GM12878 (cell line): Measurements from ENCODE around the gene BFSP2. TPM values are rescaled to one million over a fixed set of nuclear protein-coding genes. Genes with fewer than 3 reads are reported as not detected.

ENCODE experiments used
- ATAC-seq: fragments of 200-7000 bp; cut with Tn5 transposase; 3 replicates; pipeline ENCODE4 v1.9.1; 2020; ENCODE audit warnings: mild to moderate bottlenecking, moderate library complexity
- BruUV-seq: library from RNA; stranded (reverse); fragments of 400-500 nt; replicated peaks from 2 replicates; lab custom pipeline; 2021; lab: Mats Ljungman, UMichigan
- CTCF ChIA-PET: fragments of 300-600 bp; sonication (Branson Sonifier 250); formaldehyde crosslinking; extraction: SDS; loops from one replicate; lab custom pipeline; 2021; ENCODE audit warnings: inconsistent platforms; lab: Yijun Ruan, JAX
- POLR2A ChIA-PET: fragments of 350-600 bp; formaldehyde crosslinking; extraction: SDS; loops from one replicate; lab custom pipeline; 2021; ENCODE audit warnings: inconsistent platforms; lab: Charles Lee
- RAD21 ChIA-PET: fragments of 300-600 bp; sonication (Branson Sonifier 250); formaldehyde crosslinking; loops from one replicate; lab custom pipeline; 2023; ENCODE audit warnings: antibody characterized with exemption; ENCODE audit not compliant: unreplicated experiment; lab: Charles Lee
- SMC1A ChIA-PET: fragments of 300-600 bp; sonication (Branson Sonifier 250); formaldehyde crosslinking; loops from one replicate; lab custom pipeline; 2023; ENCODE audit not compliant: unreplicated experiment, uncharacterized antibody; lab: Charles Lee
- DNase-seq: peaks from one replicate; pipeline ENCODE4 v3.0.0-alpha.2; 2011; ENCODE audit warnings: low read depth, low spot score
- FAIRE-seq: peaks from 3 replicates; lab custom pipeline; 2011; peaks lifted over from hg19 to GRCh38; lab: Jason Lieb, UNC
- H2AFZ ChIP-seq: 2 replicates; pipeline ENCODE4 v1.6.0; 2011; ENCODE audit warnings: low read depth, low read length, control low read depth; ENCODE audit not compliant: control insufficient read depth
- H3K27ac ChIP-seq: 2 replicates; pipeline ENCODE4 v1.5.1; 2011; ENCODE audit warnings: control low read depth; ENCODE audit not compliant: control insufficient read depth, insufficient read depth
- H3K27me3 ChIP-seq, 2 experiments: replicated peaks in 1 of 2; 2 replicates each; pipeline versions ENCODE4 v1.6.0 to v1.6.1; 2011; ENCODE audit warnings: low read length in 1 of 2; ENCODE audit not compliant: control insufficient read depth in 2 of 2, insufficient read depth in 2 of 2
- H3K36me3 ChIP-seq, 2 experiments: 2 replicates each; pipeline ENCODE4 v1.5.1; 2011; ENCODE audit warnings: low read length in 1 of 2; ENCODE audit not compliant: control insufficient read depth in 2 of 2, insufficient read depth in 2 of 2
- H3K4me1 ChIP-seq: 2 replicates; pipeline ENCODE4 v1.6.1; 2011; ENCODE audit warnings: mild to moderate bottlenecking, low read length, moderate library complexity, mixed read lengths; ENCODE audit not compliant: control insufficient read depth, insufficient read depth
- H3K4me2 ChIP-seq: 2 replicates; pipeline ENCODE4 v1.6.0; 2011; ENCODE audit warnings: control low read depth; ENCODE audit not compliant: control insufficient read depth, insufficient read depth
- H3K4me3 ChIP-seq: fragments of 200-600 bp; sonication (generic); 2 replicates; pipeline ENCODE4 v1.5.1; 2016
- H3K79me2 ChIP-seq: 2 replicates; pipeline ENCODE4 v1.6.0; 2011; ENCODE audit warnings: low read length; ENCODE audit not compliant: control insufficient read depth, insufficient read depth
- H3K9ac ChIP-seq: 2 replicates; pipeline ENCODE4 v1.8.0; 2011; ENCODE audit warnings: low read length, control low read depth, mixed read lengths; ENCODE audit not compliant: control insufficient read depth, insufficient read depth
- H3K9me3 ChIP-seq: replicated peaks from 3 replicates; pipeline ENCODE4 v1.5.1; 2011; ENCODE audit warnings: mild to moderate bottlenecking, low read length; ENCODE audit not compliant: control insufficient read depth, insufficient read depth
- H4K20me1 ChIP-seq: 2 replicates; pipeline ENCODE4 v1.6.0; 2011; ENCODE audit not compliant: control insufficient read depth, insufficient read depth
- HDGF ChIP-seq: fragments of 450-650 bp; IDR thresholded peaks from 2 replicates; pipeline ENCODE4 v1.6.1; 2016; ENCODE audit warnings: antibody characterized with exemption
- IRF4 ChIP-seq: IDR thresholded peaks from 2 replicates; pipeline ENCODE4 v1.6.1; 2011; ENCODE audit warnings: low read depth, low read length
- KDM1A ChIP-seq: fragments of 200-600 bp; sonication (generic); IDR thresholded peaks from 2 replicates; pipeline ENCODE4 v1.6.1; 2016; ENCODE audit warnings: borderline replicate concordance
- SMARCA5 ChIP-seq: fragments of 450-650 bp; IDR thresholded peaks from 2 replicates; pipeline ENCODE4 v1.6.1; 2017; ENCODE audit warnings: mild to moderate bottlenecking
- TARDBP ChIP-seq: IDR thresholded peaks from 2 replicates; pipeline ENCODE4 v1.6.1; 2016; ENCODE audit warnings: borderline replicate concordance
- WGBS: methylation state at CpG from one replicate; pipeline ENCODE4 v1.1.6; 2016; ENCODE audit warnings: low lambda C conversion rate; ENCODE audit not compliant: insufficient replicate concordance, insufficient coverage; ENCODE audit errors: missing lambda C conversion rate; 5-methylcytosine and 5-hydroxymethylcytosine counted together
- in situ Hi-C: fragments of 300-500 bp; cut with MboI; formaldehyde crosslinking; loops from 9 replicates; pipeline ENCODE4 v1.14.3; 2018; ENCODE audit warnings: mixed read lengths
- intact Hi-C: fragments of 100-400 bp; cut with micrococcal nuclease; formaldehyde crosslinking; loops from one replicate; pipeline ENCODE4 v1.14.2; 2022; ENCODE audit not compliant: unreplicated experiment
- polyA plus RNA-seq, 11 experiments: library from polyadenylated mRNA; depleted of rRNA in 4 of 11; unstranded in 6 of 11; stranded (reverse) in 5 of 11; fragments of >200 nt; fragmentation: Nextera tagmentation in 4 of 11; fragmentation: Illumina TruSeq in 1 of 11; extraction: Ambion mirVana in 4 of 11; extraction: Trizol in 1 of 11; gene quantifications; 1 replicate in 1 of 11; 2 replicates in 10 of 11; pipeline versions ENCODE4 v1.2.1 to v1.2.3, GENCODE V29; 2011 to 2016; ENCODE audit warnings: inconsistent platforms in 2 of 11, missing spikeins in 2 of 11, low read depth in 1 of 11
- total RNA-seq, 4 experiments: library from RNA; depleted of rRNA in 3 of 4; stranded (reverse); fragments of >200 nt in 3 of 4; fragmentation: Illumina TruSeq in 1 of 4; extraction: Trizol in 1 of 4; gene quantifications; 2 replicates each; pipeline versions ENCODE4 v1.2.1 to v1.2.3, GENCODE V29; 2013 to 2021

Gene BFSP2
- total and polyA plus RNA-seq, 10 of the 15 experiments (the other 5 are each of a cell fraction or from before 2014, with no cell fraction given): 1.5 to 20.4 (median 7.3) TPM

DNA sequence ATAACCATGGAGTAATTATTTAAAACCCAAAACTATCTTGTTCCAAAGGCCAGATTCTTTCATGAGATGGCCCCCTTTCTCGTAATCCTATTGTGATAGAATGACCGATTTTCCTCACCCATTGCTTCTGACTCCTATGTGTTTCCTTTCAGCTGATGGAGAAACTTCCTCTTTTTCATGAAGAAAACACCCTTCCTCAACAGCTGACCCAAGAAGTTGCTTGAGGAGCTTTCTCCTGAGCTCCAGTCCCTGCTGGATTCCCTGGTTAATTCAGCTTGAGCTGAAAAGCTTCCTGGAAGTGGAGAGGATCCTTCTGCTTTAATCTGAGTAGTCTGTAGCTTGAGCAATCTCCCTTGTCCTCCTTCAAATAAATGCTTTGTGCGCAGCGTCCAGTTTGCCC, 75.0 kb downstream of the BFSP2 start:
- peaks cover 66% of the 10 kb centered on the region for H3K4me1 ChIP-seq
- peak overlapping the region; percentile 4; the same call in 1 of the 2 replicates for H3K4me3 ChIP-seq
- peak overlapping the region; percentile 37 for H2AFZ ChIP-seq
- DNase-seq (no peak), FAIRE-seq (no peak), ATAC-seq (no peak)
- no peaks in the 10 kb centered on the region for H4K20me1 ChIP-seq
- ChIA-PET POLR2A (interaction anchor here (0.6 to 5.9 kb wide), 11 partner anchors 8 to 1096 kb away, joined by 3 to 38 read pairs (median 3); partner anchors contain the start of gene CDV3), SMC1A (interaction anchor here (0.7 to 20.9 kb wide), 16 partner anchors 9 to 103 kb away, joined by 3 to 380 read pairs (median 5); partner anchors contain the start of gene CDV3), RAD21 (interaction anchor here (0.5 to 2.1 kb wide), 14 partner anchors 8 to 382 kb away, joined by 3 to 20 read pairs (median 5); partner anchors contain the start of genes CDV3 and TOPBP1), CTCF (interaction anchor here (0.8 to 5.4 kb wide), 14 partner anchors 8 to 104 kb away, joined by 3 to 44 read pairs (median 8); partner anchors contain the start of gene CDV3)
- H3K9ac ChIP-seq: peak overlapping the region; percentile 49
- H3K36me3 ChIP-seq: no peaks in the 10 kb centered on the region; a peak in 1 of 4 replicates
- peak overlapping the region; percentile 84 for H3K4me2 ChIP-seq
- H3K9me3 ChIP-seq: no peaks in the 10 kb centered on the region
- in situ Hi-C loops (loop anchor here (25.0 kb wide), 1 partner anchor 1012 kb away; the partner anchor contains the start of genes ANAPC13 and CEP63), intact Hi-C loops (loop anchor here (1.0 to 5.0 kb wide), 3 partner anchors 27 to 147 kb away; partner anchors contain the start of gene CDV3)
- H3K27me3 ChIP-seq: no peaks in the 10 kb centered on the region
- 56% methylated on average over 4 of the region's 4 CpGs for WGBS
- no TSS peak for BruUV-seq
- H3K27ac ChIP-seq: peak overlapping the region; percentile 97
- TF ChIP-seq HDGF: no peak
- no peak for TF ChIP-seq TARDBP
- 0 out of 2 replicates have a peak, but pooled peaks have one; percentile 27 for TF ChIP-seq SMARCA5
- TF ChIP-seq KDM1A: no peak
- TF ChIP-seq IRF4: no peak
- H3K79me2 ChIP-seq: peaks cover 9% of the 10 kb centered on the region
